ENCODE data around the gene ZNF689.
A peak's percentile ranks its signal among the peaks of the same experiment; 100 is the strongest.

ZNF689 gene

DNA sequence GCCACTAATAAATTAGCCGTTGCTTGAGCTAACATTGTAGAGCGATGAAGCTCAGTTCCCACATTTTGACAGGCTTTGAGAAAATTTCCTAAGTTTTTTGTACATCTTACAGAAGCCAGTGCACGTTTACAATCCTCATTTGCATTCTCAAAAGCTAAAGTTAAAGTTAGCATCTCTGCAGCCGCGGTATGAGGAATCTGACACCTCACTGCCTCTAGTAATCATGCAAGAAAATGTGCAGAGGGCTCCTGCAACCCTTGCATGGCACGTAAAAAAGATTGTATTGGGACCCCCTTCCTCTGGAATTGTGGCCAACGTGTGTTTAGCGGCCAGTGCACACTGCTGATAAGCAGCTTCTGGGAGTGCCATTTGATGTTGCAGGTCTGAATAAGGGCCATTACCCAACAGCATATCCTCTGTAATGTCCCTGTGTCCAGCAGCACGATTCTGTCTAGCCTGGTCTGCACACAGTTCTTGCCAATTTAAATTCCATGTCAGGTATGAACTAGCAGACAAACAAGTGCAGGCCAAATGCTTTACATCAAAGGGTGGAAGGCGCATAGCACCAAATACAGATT lies 12.4 kb upstream of the ZNF689 start:
- TF ChIP-seq, protein P1, sequence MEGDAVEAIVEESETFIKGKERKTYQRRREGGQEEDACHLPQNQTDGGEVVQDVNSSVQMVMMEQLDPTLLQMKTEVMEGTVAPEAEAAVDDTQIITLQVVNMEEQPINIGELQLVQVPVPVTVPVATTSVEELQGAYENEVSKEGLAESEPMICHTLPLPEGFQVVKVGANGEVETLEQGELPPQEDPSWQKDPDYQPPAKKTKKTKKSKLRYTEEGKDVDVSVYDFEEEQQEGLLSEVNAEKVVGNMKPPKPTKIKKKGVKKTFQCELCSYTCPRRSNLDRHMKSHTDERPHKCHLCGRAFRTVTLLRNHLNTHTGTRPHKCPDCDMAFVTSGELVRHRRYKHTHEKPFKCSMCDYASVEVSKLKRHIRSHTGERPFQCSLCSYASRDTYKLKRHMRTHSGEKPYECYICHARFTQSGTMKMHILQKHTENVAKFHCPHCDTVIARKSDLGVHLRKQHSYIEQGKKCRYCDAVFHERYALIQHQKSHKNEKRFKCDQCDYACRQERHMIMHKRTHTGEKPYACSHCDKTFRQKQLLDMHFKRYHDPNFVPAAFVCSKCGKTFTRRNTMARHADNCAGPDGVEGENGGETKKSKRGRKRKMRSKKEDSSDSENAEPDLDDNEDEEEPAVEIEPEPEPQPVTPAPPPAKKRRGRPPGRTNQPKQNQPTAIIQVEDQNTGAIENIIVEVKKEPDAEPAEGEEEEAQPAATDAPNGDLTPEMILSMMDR (IDR thresholded peaks at IDR 0.05; ENCODE audit: control extremely low read depth, extremely low read depth, low read depth, missing control alignments) = no peak
- ChIA-PET CTCF (interaction anchor here (0.9 to 3.2 kb wide), 6 partner anchors 9 to 193 kb away, joined by 3 to 13 read pairs (median 4); partner anchors contain the start of genes DCTPP1 and PRR14), POLR2A (interaction anchor here (0.6 kb wide), 1 partner anchor 68 kb away, joined by 4 read pairs; no protein-coding TSS in a partner anchor)
- DNase-seq (ENCODE audit: extremely low spot score) = no peak

DNA sequence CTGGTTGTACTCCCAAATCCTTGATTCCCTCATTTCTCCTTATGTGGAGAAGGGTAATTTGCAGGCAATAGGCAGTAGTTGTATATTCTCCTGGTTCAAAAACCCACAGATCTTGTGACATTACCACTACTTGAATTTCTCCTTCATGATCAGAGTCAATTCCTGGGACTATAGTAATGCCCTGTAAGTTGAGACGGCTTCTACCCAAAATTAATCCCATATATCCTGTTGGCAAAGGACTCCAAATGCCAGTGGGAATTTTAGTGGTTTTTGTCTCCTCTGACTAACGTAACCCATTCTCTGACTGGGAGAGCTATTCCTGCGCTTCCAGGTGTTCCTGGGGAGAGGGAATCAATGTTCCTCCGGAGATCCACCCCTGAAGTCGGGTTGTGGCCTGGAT lies 11.6 kb upstream of the ZNF689 start:
- POLR2A ChIA-PET = interaction anchor here (0.6 kb wide), 1 partner anchor 69 kb away, joined by 4 read pairs; no protein-coding TSS in a partner anchor

DNA sequence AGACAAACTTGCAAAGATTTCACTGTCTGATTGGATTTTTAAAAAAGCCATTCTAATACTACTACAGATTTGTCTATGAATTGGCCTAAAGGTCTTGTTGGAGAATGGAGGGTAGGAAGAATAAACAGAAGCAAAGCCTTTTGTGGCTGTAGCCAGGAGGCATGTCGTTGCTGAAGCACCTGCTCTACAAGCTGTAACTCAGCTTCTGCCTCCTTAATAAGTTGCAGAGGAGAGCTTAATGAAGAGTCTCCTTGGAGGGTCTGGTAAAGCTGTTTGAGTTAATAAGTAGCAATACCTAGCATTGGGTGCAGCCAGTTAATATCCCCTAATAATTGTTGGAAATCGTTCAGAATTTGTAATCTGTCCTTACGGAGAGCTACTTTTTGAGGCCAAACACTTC lies 10.0 kb upstream of the ZNF689 start:
- CTCF ChIA-PET = interaction anchor here (1.0 to 3.6 kb wide), 10 partner anchors 9 to 190 kb away, joined by 3 to 36 read pairs (median 4); partner anchors contain the start of gene DCTPP1
- DNase-seq (ENCODE audit: extremely low spot score) = no peak
- TF ChIP-seq, protein P1 (IDR thresholded peaks at IDR 0.05; ENCODE audit: control extremely low read depth, extremely low read depth, low read depth, missing control alignments) = no peak
- POLR2A ChIA-PET = interaction anchor here (0.6 kb wide), 1 partner anchor 14 kb away, joined by 6 read pairs; no protein-coding TSS in a partner anchor

More for the DNA sequence above, 11.6 kb upstream of the ZNF689 start:
- TF ChIP-seq, protein P1 (IDR thresholded peaks at IDR 0.05; ENCODE audit: control extremely low read depth, extremely low read depth, low read depth, missing control alignments) = no peak
- CTCF ChIA-PET = interaction anchor here (1.0 to 3.6 kb wide), 7 partner anchors 8 to 192 kb away, joined by 3 to 36 read pairs (median 3); partner anchors contain the start of genes DCTPP1 and PRR14
- no peak for DNase-seq (ENCODE audit: extremely low spot score)

DNA sequence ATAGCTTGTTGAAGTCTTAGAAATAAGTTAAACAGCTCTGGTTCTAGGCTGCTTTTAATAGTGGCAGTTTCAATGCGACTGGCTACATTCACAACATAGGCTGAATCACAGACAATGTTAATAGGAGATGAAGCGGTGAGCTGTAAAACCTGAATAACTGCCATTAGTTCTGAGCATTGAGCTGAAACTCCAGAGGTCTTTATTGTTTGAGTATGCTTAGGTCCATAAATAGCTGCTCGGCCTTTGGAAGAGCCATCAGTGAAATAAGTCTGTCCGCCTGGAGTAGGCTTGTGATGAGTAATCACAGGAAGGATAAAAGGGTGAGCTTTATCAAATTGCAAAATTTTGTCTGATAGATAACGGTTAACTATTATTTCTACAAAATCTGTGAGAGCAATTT lies 9.4 kb upstream of the ZNF689 start:
- TF ChIP-seq, protein P1 (IDR thresholded peaks at IDR 0.05; ENCODE audit: control extremely low read depth, extremely low read depth, low read depth, missing control alignments) = no peak
- ChIA-PET CTCF (interaction anchor here (1.0 to 3.6 kb wide), 8 partner anchors 10 to 190 kb away, joined by 3 to 36 read pairs (median 4); partner anchors contain the start of gene DCTPP1), POLR2A (no interaction called here)
- no peak for DNase-seq (ENCODE audit: extremely low spot score)

DNA sequence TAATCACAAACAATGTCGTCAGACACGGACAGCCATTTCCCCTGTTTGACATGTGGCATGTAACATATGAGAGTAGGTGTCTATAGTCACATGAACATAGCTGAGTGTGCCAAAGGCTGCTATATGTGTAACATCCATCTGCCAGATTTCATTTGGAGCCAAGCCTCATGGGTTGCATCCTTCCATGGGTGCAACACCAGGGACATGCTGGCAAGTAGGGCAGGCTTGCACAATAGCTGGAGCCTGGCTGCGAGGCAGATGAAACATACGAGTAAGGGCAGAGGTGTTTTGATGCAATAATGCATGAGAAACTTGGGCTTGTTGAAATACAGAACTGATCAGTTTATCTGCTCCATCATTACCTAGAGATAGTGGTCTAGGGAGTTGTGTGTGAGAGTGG lies 9.0 kb upstream of the ZNF689 start:
- POLR2A ChIA-PET = no interaction called here
- CTCF ChIA-PET = interaction anchor here (1.0 to 3.6 kb wide), 7 partner anchors 10 to 189 kb away, joined by 3 to 36 read pairs (median 4); partner anchors contain the start of gene DCTPP1

DNA sequence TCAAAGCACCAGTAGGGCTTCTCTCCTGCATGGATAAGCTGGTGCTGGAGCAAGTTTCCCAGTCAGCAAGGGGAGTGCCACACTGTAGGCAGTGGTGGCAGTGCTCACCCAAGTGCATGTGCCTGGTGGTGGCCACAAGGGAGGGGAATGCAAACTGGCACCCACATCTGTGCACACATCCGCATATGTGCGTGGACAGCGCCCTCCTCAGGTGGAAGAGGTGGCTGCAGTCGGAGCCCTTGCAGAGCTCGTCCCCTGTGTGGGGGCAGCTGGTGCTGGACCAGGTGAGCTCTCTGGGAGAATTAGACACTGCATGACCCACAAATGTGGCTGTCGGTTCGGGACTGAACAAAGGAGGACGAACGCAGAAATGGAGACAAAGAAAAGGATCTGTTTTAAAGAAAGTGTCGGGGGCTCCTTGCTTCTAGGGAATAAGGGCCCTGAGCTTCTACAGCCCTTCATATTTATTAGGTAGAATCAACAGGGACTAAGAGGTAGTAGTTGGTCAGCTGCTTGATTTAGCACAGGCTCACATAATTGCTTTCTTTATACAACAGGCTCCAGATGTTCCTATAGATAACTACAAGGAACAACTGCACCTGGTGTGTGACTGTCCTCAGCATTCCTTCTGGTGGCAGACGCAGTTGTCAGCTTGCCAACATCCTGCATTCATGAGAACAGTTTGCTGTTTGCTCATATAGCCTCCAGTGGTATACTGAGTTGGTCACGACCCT lies 5.3 kb upstream of the ZNF689 start:
- DNase-seq (ENCODE audit: extremely low spot score) = peak; percentile 50
- TF ChIP-seq, protein P1 (IDR thresholded peaks at IDR 0.05; ENCODE audit: control extremely low read depth, extremely low read depth, low read depth, missing control alignments) = peak; percentile 74
- POLR2A ChIA-PET = interaction anchor here (0.5 to 0.6 kb wide), 2 partner anchors 111 to 184 kb away, joined by 4 read pairs; no protein-coding TSS in a partner anchor
- CTCF ChIA-PET = interaction anchor here (0.6 to 10.2 kb wide), 41 partner anchors 9 to 440 kb away, joined by 3 to 128 read pairs (median 4); partner anchors contain the start of genes DCTPP1, FBRS, PRR14 and SEPHS2

More for the DNA sequence above, 9.0 kb upstream of the ZNF689 start:
- TF ChIP-seq, protein P1 (IDR thresholded peaks at IDR 0.05; ENCODE audit: control extremely low read depth, extremely low read depth, low read depth, missing control alignments) = no peak
- DNase-seq (ENCODE audit: extremely low spot score) = no peak
